ENCODE measurements around the gene DPH6. TPM values are rescaled to one million over a fixed set of nuclear protein-coding genes. Genes with fewer than 3 reads are reported as not detected.

Gene DPH6
- polyA plus RNA-seq, 2 of the 4 experiments (the other 2 are of a cell fraction): 11.0 to 33.6 TPM

GRCh38 chr15:35431281-35431680, 114.7 kb downstream of the DPH6 start:
- CTCF ChIA-PET: interaction anchor here (1.1 to 1.6 kb wide), 2 partner anchors 14 to 723 kb away, joined by 3 to 7 read pairs; no protein-coding TSS in a partner anchor
- no peak for ATAC-seq
- DNase-seq (ENCODE audit: low read depth in 1 of 2, low spot score in 1 of 2): no peak
- Histone ChIP-seq H3K4me3 (no peak overlapping the region), H3K9me3 (no peaks in the 10 kb centered on the region), H3K4me2 (no peak overlapping the region), H3K27ac (no peak overlapping the region), H3K4me1 (0 out of 3 replicates have a peak, but pooled peaks cover 3% of the 10 kb centered on the region)
- 96% methylated on average over 1 of the region's 1 CpG for WGBS (ENCODE audit: missing lambda C conversion rate)
- no peak for FAIRE-seq
- POLR2A ChIA-PET: no interaction called here
- no peak for TF ChIP-seq PBX3 (IDR thresholded peaks at IDR 0.05)
- TF ChIP-seq, protein P1, sequence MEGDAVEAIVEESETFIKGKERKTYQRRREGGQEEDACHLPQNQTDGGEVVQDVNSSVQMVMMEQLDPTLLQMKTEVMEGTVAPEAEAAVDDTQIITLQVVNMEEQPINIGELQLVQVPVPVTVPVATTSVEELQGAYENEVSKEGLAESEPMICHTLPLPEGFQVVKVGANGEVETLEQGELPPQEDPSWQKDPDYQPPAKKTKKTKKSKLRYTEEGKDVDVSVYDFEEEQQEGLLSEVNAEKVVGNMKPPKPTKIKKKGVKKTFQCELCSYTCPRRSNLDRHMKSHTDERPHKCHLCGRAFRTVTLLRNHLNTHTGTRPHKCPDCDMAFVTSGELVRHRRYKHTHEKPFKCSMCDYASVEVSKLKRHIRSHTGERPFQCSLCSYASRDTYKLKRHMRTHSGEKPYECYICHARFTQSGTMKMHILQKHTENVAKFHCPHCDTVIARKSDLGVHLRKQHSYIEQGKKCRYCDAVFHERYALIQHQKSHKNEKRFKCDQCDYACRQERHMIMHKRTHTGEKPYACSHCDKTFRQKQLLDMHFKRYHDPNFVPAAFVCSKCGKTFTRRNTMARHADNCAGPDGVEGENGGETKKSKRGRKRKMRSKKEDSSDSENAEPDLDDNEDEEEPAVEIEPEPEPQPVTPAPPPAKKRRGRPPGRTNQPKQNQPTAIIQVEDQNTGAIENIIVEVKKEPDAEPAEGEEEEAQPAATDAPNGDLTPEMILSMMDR (IDR thresholded peaks at IDR 0.05): no peak
- TF ChIP-seq HMGXB4 (CRISPR knock-in tag; IDR thresholded peaks at IDR 0.05; ENCODE audit: borderline replicate concordance): no peak
- TF ChIP-seq TFCP2L1 (CRISPR knock-in tag; IDR thresholded peaks at IDR 0.05): no peak
- TF ChIP-seq HES2 (IDR thresholded peaks at IDR 0.05): no peak
- no peak for TF ChIP-seq JUNB (IDR thresholded peaks at IDR 0.05)
- no peak for TF ChIP-seq HEYL (CRISPR knock-in tag; IDR thresholded peaks at IDR 0.05)
- TF ChIP-seq KDM1A (IDR thresholded peaks at IDR 0.05; ENCODE audit: low read depth): no peak
- TF ChIP-seq JUN (IDR thresholded peaks at IDR 0.05): no peak
- TF ChIP-seq HOXB13 (CRISPR knock-in tag; IDR thresholded peaks at IDR 0.05; ENCODE audit: low read depth): no peak
- no peak for TF ChIP-seq KDM5A (IDR thresholded peaks at IDR 0.05)
- TF ChIP-seq PHF8 (IDR thresholded peaks at IDR 0.05; ENCODE audit: borderline replicate concordance, low read depth): no peak
- TF ChIP-seq ESRRA (IDR thresholded peaks at IDR 0.05; ENCODE audit: borderline replicate concordance, low read length): no peak

DNA sequence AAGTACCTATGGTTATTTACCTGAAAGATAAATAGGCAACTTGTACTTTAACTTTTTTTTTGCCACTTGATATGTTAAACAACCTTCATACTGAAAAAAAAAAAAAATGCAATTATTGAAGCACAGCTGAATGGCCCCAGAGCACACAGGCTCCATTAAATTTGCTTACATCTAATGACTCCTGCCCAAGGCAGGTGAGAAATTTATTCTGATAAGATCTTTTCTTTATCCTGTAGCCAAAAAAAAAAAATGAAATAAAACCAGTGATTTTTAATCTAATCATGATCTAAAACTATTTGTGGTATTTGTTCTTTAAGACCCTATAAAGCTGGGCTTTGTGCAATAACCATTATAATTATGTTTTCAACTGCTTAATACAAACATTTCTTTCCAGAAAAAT, 115.7 kb downstream of the DPH6 start:
- FAIRE-seq: no peak
- POLR2A ChIA-PET: no interaction called here
- CTCF ChIA-PET: interaction anchor here (1.1 to 1.6 kb wide), 2 partner anchors 15 to 722 kb away, joined by 3 to 7 read pairs; no protein-coding TSS in a partner anchor

DNA sequence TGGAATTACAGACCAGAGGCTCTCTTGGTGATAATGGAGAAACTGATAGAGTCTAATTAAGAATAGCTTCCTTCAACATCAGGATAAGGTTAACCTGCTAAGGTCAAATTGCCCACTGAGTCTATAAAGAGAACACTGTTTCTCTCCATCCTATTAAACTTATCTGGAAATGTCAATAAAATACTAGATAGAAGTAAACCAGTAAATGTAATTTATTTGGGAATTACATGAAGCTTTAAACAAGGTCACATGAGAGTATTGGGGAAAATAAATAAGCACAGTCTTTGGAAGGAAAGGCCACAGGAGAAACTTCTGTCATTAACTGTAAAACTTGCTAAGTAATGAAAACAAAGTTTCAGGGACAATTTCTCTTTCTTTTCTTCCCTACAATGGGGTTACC, 118.5 kb downstream of the DPH6 start:
- no peak for ATAC-seq
- Histone ChIP-seq H3K9me3 (no peaks in the 10 kb centered on the region), H3K27ac (no peak overlapping the region), H3K4me3 (no peak overlapping the region), H3K4me1 (0 out of 3 replicates have a peak, but pooled peaks cover 3% of the 10 kb centered on the region), H3K4me2 (no peak overlapping the region)
- ChIA-PET CTCF (interaction anchor here (0.9 to 1.0 kb wide), 2 partner anchors 17 to 139 kb away, joined by 3 to 6 read pairs; no protein-coding TSS in a partner anchor), POLR2A (no interaction called here)
- no peak for DNase-seq (ENCODE audit: low read depth in 1 of 2, low spot score in 1 of 2)
- no peak for FAIRE-seq
- no peak for TF ChIP-seq POLR2AphosphoS2 (conservative IDR thresholded peaks at IDR 0.05; ENCODE audit: low read length)
- no peak for TF ChIP-seq HOXA7 (CRISPR knock-in tag; IDR thresholded peaks at IDR 0.05)
- no peak for TF ChIP-seq JUNB (IDR thresholded peaks at IDR 0.05)
- no peak for TF ChIP-seq RCOR1 (IDR thresholded peaks at IDR 0.05; ENCODE audit: low read depth, low read length)
- no peak for TF ChIP-seq KDM1A (IDR thresholded peaks at IDR 0.05; ENCODE audit: low read depth)
- TF ChIP-seq NFE2L2 (conservative IDR thresholded peaks at IDR 0.05; ENCODE audit: low read length): no peak
- TF ChIP-seq, protein P2, sequence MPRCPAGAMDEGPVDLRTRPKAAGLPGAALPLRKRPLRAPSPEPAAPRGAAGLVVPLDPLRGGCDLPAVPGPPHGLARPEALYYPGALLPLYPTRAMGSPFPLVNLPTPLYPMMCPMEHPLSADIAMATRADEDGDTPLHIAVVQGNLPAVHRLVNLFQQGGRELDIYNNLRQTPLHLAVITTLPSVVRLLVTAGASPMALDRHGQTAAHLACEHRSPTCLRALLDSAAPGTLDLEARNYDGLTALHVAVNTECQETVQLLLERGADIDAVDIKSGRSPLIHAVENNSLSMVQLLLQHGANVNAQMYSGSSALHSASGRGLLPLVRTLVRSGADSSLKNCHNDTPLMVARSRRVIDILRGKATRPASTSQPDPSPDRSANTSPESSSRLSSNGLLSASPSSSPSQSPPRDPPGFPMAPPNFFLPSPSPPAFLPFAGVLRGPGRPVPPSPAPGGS (IDR thresholded peaks at IDR 0.05): no peak
- TF ChIP-seq SMC3 (IDR thresholded peaks at IDR 0.05): no peak
- no peak for TF ChIP-seq USF2 (IDR thresholded peaks at IDR 0.05)
- TF ChIP-seq RARB (CRISPR knock-in tag; IDR thresholded peaks at IDR 0.05): no peak
- no peak for TF ChIP-seq CBX2 (IDR thresholded peaks at IDR 0.05; ENCODE audit: borderline replicate concordance, low read depth)
- no peak for TF ChIP-seq CHD2 (IDR thresholded peaks at IDR 0.05; ENCODE audit: low read length, partially characterized antibody)
- TF ChIP-seq GATA3 (IDR thresholded peaks at IDR 0.05; ENCODE audit: borderline replicate concordance): no peak
- TF ChIP-seq MYC (IDR thresholded peaks at IDR 0.05; ENCODE audit: borderline replicate concordance, low read length): no peak
- TF ChIP-seq HOXB13 (CRISPR knock-in tag; IDR thresholded peaks at IDR 0.05; ENCODE audit: low read depth): no peak
- TF ChIP-seq FOXS1 (CRISPR knock-in tag; IDR thresholded peaks at IDR 0.05): no peak

More for the DNA sequence above, 115.7 kb downstream of the DPH6 start:
- Histone ChIP-seq H3K4me3 (no peak overlapping the region), H3K4me1 (0 out of 3 replicates have a peak, but pooled peaks cover 3% of the 10 kb centered on the region), H3K27ac (no peak overlapping the region), H3K4me2 (no peak overlapping the region), H3K9me3 (no peaks in the 10 kb centered on the region)
- ATAC-seq (no peak), DNase-seq (ENCODE audit: low read depth in 1 of 2, low spot score in 1 of 2) (no peak)
- no peak for TF ChIP-seq RCOR1 (IDR thresholded peaks at IDR 0.05; ENCODE audit: low read depth, low read length)

All from A549 (cell line).